Mucosa of stomach (tissue), 1 donor: Measurements from ENCODE around the gene CENPX.
A peak's percentile ranks its signal among the peaks of the same experiment; 100 is the strongest.

Experiments
- H3K27me3 ChIP-seq: one replicate; pipeline ENCODE4 v1.7.0; 2013; ENCODE audit warnings: mild to moderate bottlenecking, low read length; ENCODE audit not compliant: control insufficient read depth, insufficient read depth
- H3K36me3 ChIP-seq: one replicate; pipeline ENCODE4 v1.7.0; 2013; ENCODE audit warnings: low read length; ENCODE audit not compliant: control insufficient read depth, insufficient read depth
- H3K4me1 ChIP-seq: one replicate; pipeline ENCODE4 v1.7.0; 2013; ENCODE audit warnings: mild to moderate bottlenecking, low read length; ENCODE audit not compliant: control insufficient read depth, insufficient read depth
- H3K4me3 ChIP-seq: one replicate; pipeline ENCODE4 v1.7.0; 2013; ENCODE audit warnings: low read length
- H3K9ac ChIP-seq: one replicate; pipeline ENCODE4 v1.7.0; 2013; ENCODE audit warnings: mild to moderate bottlenecking, low read length, moderate library complexity
- H3K9me3 ChIP-seq: one replicate; pipeline ENCODE4 v1.7.0; 2013; ENCODE audit warnings: mild to moderate bottlenecking, low read length, moderate library complexity; ENCODE audit not compliant: control insufficient read depth
- donor health status: Pancreatic carcinoma.

Gene CENPX

DNA sequence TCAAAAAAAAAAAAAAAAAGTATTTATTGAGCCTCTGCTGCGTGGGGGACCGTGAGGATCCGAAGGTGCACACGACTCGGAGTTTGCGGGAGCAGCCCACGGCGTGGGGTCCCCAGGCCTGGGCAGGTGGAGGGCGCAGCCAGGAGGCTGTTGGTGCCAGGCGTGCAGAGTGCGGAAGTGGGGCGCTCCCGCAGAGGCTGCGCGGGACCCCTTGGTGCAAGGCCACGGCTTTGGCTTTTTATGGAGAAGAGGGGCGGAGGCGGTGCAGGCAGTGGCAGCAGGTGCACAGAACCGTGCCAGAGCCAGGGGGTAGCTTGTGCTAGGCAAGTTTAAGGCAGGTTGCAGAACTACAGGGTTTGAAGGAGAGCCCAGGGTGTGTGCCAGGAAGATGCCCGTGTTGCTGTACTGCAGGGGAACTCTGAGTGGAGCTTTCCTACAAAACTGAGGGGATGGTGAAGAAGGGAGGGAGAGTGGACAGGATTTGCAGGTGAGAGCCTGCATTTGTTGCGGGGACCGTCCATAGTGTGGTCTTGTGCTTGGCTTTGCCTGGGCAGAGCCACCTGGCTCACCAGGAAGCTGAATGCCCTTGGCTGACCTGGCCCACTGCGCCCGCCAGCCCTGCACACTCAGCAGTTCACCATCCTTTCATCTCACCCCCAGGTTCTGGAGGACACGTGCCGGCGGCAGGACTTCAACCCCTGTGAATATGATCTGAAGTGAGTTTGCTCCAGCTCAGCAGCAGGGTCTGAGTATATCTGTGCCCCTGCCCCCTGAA lies 44.0 kb downstream of the CENPX start:
- H3K4me3 ChIP-seq, result no peak overlapping the region
- H3K9ac ChIP-seq, result no peak overlapping the region

DNA sequence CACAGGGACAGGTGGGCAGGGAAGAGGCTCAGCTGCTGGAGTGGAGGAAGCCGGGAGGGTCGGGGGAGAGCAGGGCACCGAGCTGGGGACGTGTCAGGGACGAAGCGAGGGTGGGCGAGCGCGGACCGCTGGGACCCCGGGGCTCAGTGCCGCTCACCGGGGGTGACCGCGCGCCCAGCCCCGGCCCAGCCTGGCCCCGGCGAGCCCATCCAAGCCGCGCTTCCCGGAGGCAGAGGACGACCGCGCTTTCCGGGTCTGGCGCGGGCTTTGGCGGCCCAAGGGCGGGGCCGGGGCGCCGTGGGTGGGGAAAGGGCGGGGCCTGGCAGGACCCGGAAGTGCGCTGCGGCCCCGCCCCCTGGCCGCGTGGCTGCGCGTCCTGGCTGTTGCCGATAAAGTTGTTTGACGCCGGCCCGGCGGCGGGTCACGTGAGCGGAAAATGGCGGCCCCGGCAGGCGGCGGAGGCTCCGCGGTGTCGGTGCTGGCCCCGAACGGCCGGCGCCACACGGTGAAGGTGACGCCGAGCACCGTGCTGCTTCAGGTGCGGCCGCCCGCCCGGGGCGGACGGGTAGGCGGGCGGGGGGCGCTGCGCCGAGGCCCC lies 45.4 kb downstream of the CENPX start, which contains the start of gene ASPSCR1:
ASPSCR1 (plus strand) TSS at position 419 of the 598 bp plus-strand sequence; CDS start at position 437, 18 bp downstream.
- H3K4me1 ChIP-seq, result peaks cover 18% of the 10 kb centered on the region
- H3K9me3 ChIP-seq, result no peaks in the 10 kb centered on the region
- H3K4me3 ChIP-seq, result peak within 1 kb of the TSS; percentile 71
- peak within 1 kb of the TSS; percentile 87 for H3K9ac ChIP-seq
- no peaks in the 10 kb centered on the region for H3K27me3 ChIP-seq
- no peaks in the 10 kb centered on the region for H3K36me3 ChIP-seq

More for the DNA sequence above, 44.0 kb downstream of the CENPX start:
- Histone ChIP-seq H3K36me3 (no peaks in the 10 kb centered on the region), H3K27me3 (no peaks in the 10 kb centered on the region), H3K9me3 (no peaks in the 10 kb centered on the region), H3K4me1 (peaks cover 18% of the 10 kb centered on the region)

DNA sequence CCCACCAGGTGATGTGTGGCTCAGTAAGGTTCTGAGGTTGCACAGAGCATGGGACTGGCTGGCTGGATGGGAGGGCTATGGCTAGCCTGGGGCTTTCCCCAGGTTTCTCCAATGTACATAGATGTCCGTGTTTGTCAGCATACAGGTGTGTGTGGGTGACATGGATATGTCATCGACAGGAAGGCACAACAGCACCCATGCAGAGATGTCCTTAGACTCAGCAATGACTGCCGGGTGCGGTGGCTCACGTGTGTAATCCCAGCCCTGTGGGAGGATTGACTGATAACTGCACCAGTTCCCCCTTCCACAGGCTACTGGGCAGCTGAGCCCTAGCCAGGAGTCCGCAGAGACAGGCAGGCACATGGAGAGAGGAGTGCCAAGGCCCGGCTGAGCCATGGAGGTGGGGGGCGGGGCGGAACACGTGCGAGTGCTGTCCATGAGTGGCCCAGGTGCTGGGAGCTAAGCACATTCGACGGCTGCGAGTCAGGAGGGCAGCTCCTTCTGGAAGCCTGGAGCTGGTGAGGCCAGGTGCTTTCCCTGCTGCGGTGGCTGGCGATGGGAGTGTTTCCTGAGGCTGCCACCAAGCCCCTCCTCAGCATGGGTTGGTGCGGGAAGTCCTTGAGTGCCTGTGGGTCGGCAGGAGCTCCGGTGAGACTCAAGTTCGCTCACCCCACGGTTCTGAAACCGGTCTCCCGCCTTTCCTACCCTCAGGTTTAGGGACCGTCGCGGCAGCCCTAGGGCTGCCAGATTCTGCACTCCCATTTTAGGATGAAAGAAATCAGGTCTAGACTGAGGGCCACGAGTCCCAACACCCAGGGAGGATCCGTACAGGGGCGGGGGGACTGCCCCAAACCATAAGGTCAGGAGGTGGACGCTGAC lies 46.1 kb downstream of the CENPX start:
- peaks cover 18% of the 10 kb centered on the region for H3K4me1 ChIP-seq
- H3K9me3 ChIP-seq, result no peaks in the 10 kb centered on the region
- H3K9ac ChIP-seq, result peak overlapping the region; percentile 87
- H3K27me3 ChIP-seq, result no peaks in the 10 kb centered on the region
- no peaks in the 10 kb centered on the region for H3K36me3 ChIP-seq
- peak overlapping the region; percentile 71 for H3K4me3 ChIP-seq

DNA sequence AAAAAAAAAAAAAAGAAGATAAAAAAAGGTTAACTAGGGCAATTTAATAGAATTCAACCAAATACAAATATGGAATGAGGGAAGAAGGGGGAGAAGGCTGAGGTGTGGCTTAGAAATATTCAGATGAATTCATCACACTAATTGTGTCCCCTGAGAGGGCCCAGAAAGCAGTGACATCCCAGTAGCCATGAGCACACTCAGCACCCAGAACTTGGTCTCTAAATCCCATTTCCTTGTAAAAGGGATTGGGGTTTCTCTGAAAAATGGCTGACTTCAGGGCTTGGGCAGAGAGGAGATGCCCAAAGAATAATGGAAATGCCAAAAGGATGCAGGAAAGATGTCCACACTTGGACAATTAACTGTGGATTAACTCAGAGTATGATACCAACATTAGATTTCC lies 49.2 kb downstream of the CENPX start:
- Histone ChIP-seq H3K4me1 (peaks cover 12% of the 10 kb centered on the region), H3K4me3 (no peak overlapping the region), H3K27me3 (no peaks in the 10 kb centered on the region), H3K9me3 (no peaks in the 10 kb centered on the region), H3K9ac (no peak overlapping the region), H3K36me3 (no peaks in the 10 kb centered on the region)

DNA sequence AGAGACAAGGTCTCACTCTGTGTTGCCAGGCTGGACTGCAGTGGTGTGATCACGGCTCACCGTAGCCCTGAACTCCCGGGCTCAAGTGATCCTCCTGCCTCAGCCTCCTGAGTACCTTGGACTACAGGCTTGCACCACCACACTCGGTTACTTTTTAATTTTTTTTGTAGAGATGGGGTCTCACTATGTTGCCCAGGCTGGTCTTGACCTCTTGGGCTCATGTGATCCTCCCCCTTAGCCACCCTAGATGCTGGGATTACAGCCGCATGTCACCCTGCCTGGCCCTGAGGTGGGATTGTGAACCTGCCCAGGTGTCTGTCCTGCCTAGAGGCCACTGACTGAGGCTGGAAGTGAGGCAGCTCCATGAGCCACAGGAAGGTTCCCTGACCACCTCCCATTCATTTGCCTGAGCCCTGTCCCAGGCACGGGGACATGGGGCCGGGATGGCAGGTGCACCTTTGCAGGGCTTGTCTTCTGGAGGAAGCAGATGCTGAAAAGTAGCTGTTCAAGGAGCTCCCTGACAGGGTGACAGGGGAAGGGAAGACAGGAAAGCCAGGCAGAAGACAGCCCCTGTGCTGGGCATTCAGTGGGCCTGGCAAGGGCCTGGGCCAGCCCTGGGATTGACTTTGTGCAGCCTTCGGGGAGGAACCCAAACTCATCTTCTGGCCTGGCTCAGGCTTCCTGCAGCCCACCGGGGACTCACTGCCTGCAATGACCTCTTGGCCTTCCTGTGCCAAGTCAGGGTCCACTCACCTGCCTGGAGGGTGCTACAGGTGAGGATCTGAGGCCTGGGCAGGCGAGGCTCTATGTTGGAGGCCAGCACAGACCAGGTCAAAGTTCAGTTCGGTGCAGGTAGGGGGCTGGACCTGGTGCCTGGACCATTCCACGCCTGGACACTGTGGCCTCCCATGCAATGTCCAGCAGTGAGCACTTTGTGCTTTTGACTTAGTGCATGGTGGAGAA lies 53.5 kb downstream of the CENPX start:
- H3K36me3 ChIP-seq, result no peaks in the 10 kb centered on the region
- H3K4me1 ChIP-seq, result peaks cover 13% of the 10 kb centered on the region
- H3K9me3 ChIP-seq, result no peaks in the 10 kb centered on the region
- H3K9ac ChIP-seq, result no peak overlapping the region
- H3K27me3 ChIP-seq, result peaks cover 10% of the 10 kb centered on the region
- H3K4me3 ChIP-seq, result no peak overlapping the region
